Fibroblast of skin of abdomen (primary cell): Measurements from ENCODE around the gene TTC1.
"Not testable (repeated sequence)": the region's sequence is repeated elsewhere in the genome, so short reads cannot be mapped to it uniquely, and the experiment has no call there.

Source experiments
- DNase-seq: peaks from one replicate; pipeline ENCODE4 v3.0.0-alpha.2; 2013

The TTC1 gene

GRCh38 chr5:160042671-160043070 lies 33.7 kb downstream of the TTC1 start:
- DNase-seq, result no peak

DNA sequence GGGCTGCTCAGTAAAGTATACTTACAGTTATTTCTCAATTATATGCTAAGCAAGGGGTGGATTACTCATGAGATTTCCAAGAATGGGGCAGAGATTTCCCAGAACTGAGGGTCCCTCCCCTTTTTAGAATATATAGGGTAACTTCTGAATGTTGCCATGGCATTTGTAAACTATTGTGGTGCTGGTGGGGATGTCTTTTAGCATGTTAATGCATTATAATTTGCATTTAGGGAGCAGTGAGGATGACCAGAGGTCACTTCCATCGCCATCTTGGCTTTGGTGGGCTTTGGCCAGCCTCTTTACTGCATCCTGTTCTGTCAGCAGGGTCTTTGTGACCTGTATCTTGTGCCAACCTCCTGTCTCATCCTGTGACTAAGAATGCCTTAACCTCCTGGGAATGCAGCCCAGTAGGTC lies 35.5 kb downstream of the TTC1 start:
- DNase-seq, result no peak

- DNase-seq, result peak; percentile 27
Measured at GRCh38 chr5:160044967-160045366, 36.0 kb downstream of the TTC1 start.

DNA sequence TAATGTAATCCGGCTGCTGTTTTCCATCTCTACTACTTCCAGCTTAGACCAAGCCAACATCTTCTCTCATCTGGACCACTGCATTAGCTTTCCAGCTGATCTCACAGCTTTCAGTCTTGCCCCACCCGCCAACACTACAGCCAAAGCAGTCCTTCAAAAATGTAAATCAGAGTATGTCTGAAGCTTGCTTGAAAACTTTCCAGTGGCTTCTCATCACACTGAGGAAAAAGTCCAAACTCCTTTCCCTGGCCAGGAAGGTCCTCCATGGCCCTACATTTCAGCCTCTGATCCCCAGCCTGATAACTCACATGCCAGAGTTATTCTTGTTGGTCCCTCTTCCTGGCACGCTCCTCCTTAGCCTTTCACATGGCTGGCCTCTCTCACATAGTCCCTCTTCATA lies 38.5 kb downstream of the TTC1 start:
- DNase-seq, result no peak

DNA sequence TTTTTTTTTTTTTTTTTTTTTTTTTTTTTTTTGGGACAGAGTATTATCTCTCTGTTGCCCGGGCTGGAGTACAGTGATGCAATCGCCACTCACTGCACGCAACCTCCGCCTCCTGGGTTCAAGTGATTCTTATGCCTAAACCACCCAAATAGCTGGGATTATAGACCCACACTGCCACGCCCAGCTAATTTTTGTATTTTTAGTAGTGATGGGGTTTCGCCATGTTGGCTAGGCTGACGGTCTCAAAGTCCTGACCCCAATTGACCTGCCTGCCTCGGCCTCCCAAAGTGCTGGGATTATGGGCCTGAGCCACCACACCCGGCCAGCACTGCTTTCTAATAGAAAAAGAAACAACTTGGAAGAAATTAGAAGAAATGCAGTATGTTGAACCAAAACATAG lies 39.2 kb downstream of the TTC1 start:
- DNase-seq, result no peak

- DNase-seq, result no peak
Measured at GRCh38 chr5:160049099-160049498, 40.2 kb downstream of the TTC1 start.

- DNase-seq, result peak; percentile 57
Measured at GRCh38 chr5:160054047-160054446, 45.1 kb downstream of the TTC1 start.

GRCh38 chr5:160054831-160055230 lies 45.9 kb downstream of the TTC1 start:
- peak; percentile 23 for DNase-seq

DNA sequence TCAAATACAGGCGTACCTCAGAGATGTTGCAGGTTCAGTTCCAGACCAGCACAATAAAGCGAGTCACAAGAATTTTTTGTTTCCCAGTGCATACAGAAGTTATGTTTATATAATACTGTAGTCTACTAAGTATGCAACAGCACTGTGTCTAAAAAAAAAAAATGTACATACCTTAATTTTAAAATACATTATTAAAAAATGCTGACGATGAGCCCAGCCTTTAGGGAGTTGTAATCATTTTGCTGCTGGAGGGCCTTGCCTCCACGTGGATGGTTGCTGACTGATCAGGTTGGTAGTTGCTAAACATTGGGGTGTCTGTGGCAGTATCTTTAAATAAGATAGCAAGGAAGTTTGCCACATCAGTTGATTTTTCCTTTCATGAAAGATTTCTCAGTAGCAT lies 48.3 kb downstream of the TTC1 start:
- DNase-seq, result no peak

DNA sequence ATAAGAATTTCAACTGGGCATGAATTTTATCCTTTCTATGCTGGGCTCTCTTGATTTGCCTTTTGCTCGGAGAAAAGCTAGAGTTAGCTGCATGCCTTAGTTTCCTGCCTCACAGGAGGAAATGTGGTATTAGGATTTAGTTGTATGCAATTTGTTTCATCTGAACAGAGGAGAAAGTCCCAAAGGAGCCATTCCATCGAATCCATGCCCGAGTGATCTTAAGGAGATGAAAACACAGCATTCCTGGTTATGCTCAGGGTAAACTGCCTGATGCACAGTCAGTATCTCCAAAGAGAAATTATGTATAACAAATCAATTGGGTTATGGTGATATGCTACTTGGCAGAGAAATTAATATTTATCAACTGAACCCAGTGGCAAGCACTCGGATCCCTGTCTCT lies 51.1 kb downstream of the TTC1 start:
- DNase-seq, result no peak

DNA sequence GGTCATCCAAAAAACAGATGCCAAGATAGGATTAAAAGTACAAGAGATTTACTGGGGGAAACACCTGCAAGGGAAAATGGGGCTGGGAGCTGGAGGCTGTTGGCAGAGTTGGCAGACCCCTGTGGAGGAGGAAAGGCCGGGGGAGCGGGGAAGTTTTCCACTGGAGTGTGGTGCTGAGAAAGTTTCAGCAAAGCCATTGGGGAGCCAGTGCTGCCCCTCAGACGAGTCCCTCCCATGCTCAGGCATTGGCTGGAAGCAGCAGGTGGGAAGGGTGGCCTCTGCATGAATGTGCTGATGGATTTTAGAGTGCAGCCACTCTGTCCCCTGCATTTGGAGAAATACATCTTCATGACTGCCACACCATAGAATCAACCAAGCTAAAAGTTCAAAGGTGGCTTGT lies 52.8 kb downstream of the TTC1 start:
- no peak for DNase-seq

DNA sequence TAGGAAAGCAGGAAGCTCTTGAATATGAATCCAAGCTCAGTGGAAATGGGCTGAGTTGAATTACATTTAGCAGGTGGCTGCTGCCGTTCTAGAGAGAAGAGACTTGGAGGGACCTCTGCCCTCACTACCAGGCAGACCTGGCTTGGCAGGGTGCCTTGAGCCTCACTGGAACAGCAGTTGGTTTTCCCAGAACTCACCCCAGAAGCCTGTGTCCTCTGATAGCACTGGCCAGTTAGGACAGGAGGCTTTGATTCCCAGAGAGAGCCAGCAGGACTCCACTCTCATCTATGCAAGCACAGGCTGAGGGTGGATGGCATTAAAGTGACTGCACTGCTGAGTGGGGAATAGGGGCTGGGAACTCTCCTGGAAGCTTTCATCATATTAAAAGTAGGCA lies 55.5 kb downstream of the TTC1 start:
- DNase-seq, result no peak

GRCh38 chr5:160064995-160065614 lies 56.2 kb downstream of the TTC1 start:
- no peak for DNase-seq

DNA sequence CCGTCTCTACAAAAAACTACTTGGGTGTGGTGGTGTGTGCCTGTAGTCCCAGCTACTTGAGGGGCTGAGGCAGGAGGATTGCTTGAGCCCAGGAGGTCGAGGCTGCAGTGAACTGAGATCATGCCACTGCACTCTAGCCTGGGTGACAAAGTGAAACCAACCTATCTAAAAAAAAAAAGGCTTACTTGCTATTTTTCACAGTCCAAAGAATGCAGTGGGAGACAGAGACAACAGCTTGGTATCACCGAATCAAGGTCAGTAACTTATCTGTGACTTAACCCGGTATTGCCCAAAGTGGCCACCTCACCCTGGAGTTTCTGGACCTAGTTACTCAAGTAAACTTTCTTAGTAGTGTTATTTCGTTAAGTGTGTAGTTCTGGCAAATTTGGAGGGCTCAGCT lies 60.2 kb downstream of the TTC1 start:
- DNase-seq, result not testable (repeated sequence)

- peak; percentile 4 for DNase-seq
Measured at GRCh38 chr5:160071516-160071915, 62.6 kb downstream of the TTC1 start.

- no peak for DNase-seq
Measured at GRCh38 chr5:160071916-160072315, 63.0 kb downstream of the TTC1 start.

DNA sequence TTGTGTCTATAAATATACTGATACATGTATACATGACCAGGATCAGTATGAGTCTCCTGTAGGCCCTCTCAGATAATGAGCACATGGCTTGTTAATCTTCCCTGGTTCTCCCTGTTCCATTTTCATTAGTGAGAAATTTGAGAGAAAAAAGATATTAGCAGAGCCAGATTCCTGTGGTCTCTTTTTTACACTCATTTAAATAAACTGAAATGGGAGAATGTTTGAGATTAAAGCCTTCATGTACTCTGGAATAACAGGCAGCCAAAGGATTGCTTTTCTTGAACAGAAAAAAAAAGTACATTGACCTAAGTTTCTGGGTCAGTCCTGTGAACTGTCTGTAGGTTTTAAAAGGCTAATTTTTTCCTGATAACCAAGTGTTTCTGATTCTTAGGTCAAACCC lies 66.1 kb downstream of the TTC1 start:
- no peak for DNase-seq

DNA sequence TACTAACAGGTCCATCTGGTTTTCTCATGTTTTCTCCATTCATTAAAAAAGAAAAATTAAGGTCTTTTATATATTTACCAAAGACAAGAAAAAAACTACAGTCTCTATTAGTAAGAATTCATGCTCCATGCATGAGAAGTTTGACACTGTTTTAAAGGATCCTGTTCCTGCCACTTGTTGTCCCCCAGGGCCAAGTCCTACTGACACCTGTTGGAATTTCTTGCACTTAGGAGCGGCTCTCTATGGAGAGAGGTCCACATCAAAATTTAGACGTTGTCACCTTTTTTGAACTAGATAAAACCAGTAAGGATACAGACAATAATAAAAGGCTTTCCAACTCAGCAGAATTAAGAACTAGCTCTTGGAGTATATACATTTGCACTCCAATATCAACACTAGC lies 68.1 kb downstream of the TTC1 start:
- DNase-seq, result no peak

- DNase-seq, result no peak
Measured at GRCh38 chr5:160079753-160080152, 70.8 kb downstream of the TTC1 start.

DNA sequence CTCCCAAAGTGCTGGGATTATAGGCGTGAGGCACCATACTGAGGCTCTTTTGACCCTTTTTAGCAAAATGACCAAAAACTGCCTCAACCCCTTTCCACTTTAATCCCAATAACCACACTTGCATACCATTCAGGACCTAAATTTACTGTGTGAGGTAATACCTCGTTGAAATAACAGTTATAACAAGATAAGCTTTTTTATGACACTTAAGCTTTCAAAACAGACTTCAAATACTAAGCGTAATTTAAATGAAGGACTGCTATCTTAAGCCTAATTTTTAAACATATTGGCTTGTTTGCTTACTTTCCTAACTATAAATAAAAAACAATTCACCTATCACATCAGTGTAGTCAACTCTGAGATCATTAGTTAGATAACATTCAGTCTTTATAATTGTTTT lies 72.6 kb downstream of the TTC1 start:
- DNase-seq, result no peak

- peak; percentile 92 for DNase-seq
Measured at GRCh38 chr5:160082614-160083500, 73.9 kb downstream of the TTC1 start.

GRCh38 chr5:160083501-160083900 lies 74.6 kb downstream of the TTC1 start:
- no peak for DNase-seq

- DNase-seq, result no peak
Measured at GRCh38 chr5:160084144-160084543, 75.2 kb downstream of the TTC1 start.

DNA sequence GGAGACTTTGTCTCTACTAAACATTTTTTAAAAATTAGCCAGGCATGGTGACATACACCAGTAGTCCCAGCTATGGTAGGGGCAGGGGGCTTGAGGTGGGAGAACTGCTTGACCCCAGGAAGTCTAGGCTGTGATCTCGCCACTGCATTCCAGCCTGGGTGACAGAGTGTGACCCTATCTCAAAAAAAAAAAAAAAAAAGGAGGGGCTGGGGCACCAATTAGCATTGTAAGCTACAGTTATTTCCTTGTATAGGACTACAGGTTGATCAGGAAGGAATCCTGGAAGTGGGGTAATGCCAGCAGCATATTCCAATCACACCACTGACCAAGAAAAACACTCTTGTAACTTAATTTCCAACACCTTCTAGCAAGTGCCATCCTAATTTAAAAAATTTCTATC lies 78.3 kb downstream of the TTC1 start:
- no peak for DNase-seq
